HG03457 (cell line): ENCODE results near the gene PSKH1.
"Not testable (repeated sequence)": the region's sequence is repeated elsewhere in the genome, so short reads cannot be mapped to it uniquely, and the experiment has no call there.

Experiments used
- ATAC-seq: cut with Tn5 transposase; IDR thresholded peaks from one replicate; pipeline ENCODE4 v1.9.1; 2021; ENCODE audit warnings: moderate number of reproducible peaks; ENCODE audit not compliant: unreplicated experiment

PSKH1 gene

GRCh38 chr16:67957622-67958021 lies 64.6 kb downstream of the PSKH1 start:
- no peak for ATAC-seq

GRCh38 chr16:67959536-67960329 lies 66.7 kb downstream of the PSKH1 start:
- ATAC-seq, result no peak

- ATAC-seq, result no peak
Observed at GRCh38 chr16:67961551-67961957, 68.5 kb downstream of the PSKH1 start.

- no peak for ATAC-seq
Observed at GRCh38 chr16:67962135-67962534, 69.1 kb downstream of the PSKH1 start.

GRCh38 chr16:67963292-67963661 lies 70.2 kb downstream of the PSKH1 start:
- ATAC-seq, result no peak

- ATAC-seq, result no peak
Observed at GRCh38 chr16:67963662-67964321, 70.7 kb downstream of the PSKH1 start.

- no peak for ATAC-seq
Observed at GRCh38 chr16:67964477-67965131, 71.5 kb downstream of the PSKH1 start.

- ATAC-seq, result no peak
Observed at GRCh38 chr16:67965668-67966548, 72.9 kb downstream of the PSKH1 start.

- ATAC-seq, result no peak
Observed at GRCh38 chr16:67966549-67967182, 73.6 kb downstream of the PSKH1 start.

GRCh38 chr16:67967183-67967957 lies 74.3 kb downstream of the PSKH1 start:
- ATAC-seq, result no peak

- peak; percentile 11 for ATAC-seq
Observed at GRCh38 chr16:67967958-67968399, 74.9 kb downstream of the PSKH1 start.

- ATAC-seq, result peak; percentile 51
Observed at GRCh38 chr16:67968400-67969253, 75.6 kb downstream of the PSKH1 start, which contains the start of gene SLC12A4. TSS of gene SLC12A4 (minus strand) at chr16:67968637. CDS start at chr16:67968553, 84 bp downstream.

- no peak for ATAC-seq
Observed at GRCh38 chr16:67969254-67970039, 76.4 kb downstream of the PSKH1 start.

GRCh38 chr16:67971111-67971510 lies 78.1 kb downstream of the PSKH1 start:
- no peak for ATAC-seq

- not testable (repeated sequence) for ATAC-seq
Observed at GRCh38 chr16:67972285-67972684, 79.2 kb downstream of the PSKH1 start.

- no peak for ATAC-seq
Observed at GRCh38 chr16:67975321-67976105, 82.5 kb downstream of the PSKH1 start.

- no peak for ATAC-seq
Observed at GRCh38 chr16:67976205-67976604, 83.2 kb downstream of the PSKH1 start.
